ENCODE measurements around the gene TUFT1. TPM values are rescaled to one million over a fixed set of nuclear protein-coding genes. Genes with fewer than 3 reads are reported as not detected.

Gene TUFT1
- total and polyA plus RNA-seq, 2 of the 8 experiments (the other 6 are each of a cell fraction or from before 2014, with no cell fraction given), result 7.3 to 10.4 TPM

GRCh38 chr1:151533870-151534269 lies 6.2 kb upstream of the TUFT1 start (continued):
- TF ChIP-seq CHD7 (IDR thresholded peaks at IDR 0.05; ENCODE audit: insufficient replicate concordance, low read length), result no peak
- no peak for TF ChIP-seq ASH2L (IDR thresholded peaks at IDR 0.05; ENCODE audit: low read length)
